Small intestine (tissue), 7 donors: ENCODE measurements around the gene OGFOD1. TPM values are rescaled to one million over a fixed set of nuclear protein-coding genes. Genes with fewer than 3 reads are reported as not detected.
"Not testable (repeated sequence)": the region's sequence is repeated elsewhere in the genome, so short reads cannot be mapped to it uniquely, and the experiment has no call there.

Source experiments
- DNase-seq, 2 donors: peaks; one replicate each; pipeline versions ENCODE4 v3.0.0 to v3.0.0-alpha.2; 2013
- FAIRE-seq: peaks from 2 replicates; lab custom pipeline; 2012; peaks lifted over from hg19 to GRCh38; lab: Jason Lieb, UNC
- H3K27ac ChIP-seq, 3 donors: one replicate each; pipeline ENCODE4 v1.5.1; 2013; ENCODE audit warnings: low read length in 2 of 3, mild to moderate bottlenecking in 2 of 3, control low read depth in 1 of 3, inconsistent platforms in 1 of 3, low read depth in 1 of 3, moderate library complexity in 1 of 3
- H3K27me3 ChIP-seq, 3 donors: one replicate each; pipeline ENCODE4 v1.6.1; 2013; ENCODE audit warnings: low read length in 3 of 3, inconsistent platforms in 1 of 3; ENCODE audit not compliant: control insufficient read depth in 3 of 3, insufficient read depth in 3 of 3
- H3K36me3 ChIP-seq, 3 donors: one replicate each; pipeline ENCODE4 v1.6.1; 2013; ENCODE audit warnings: low read length in 3 of 3, inconsistent platforms in 1 of 3, low read depth in 1 of 3, mild to moderate bottlenecking in 1 of 3, moderate library complexity in 1 of 3; ENCODE audit not compliant: control insufficient read depth in 3 of 3, insufficient read depth in 2 of 3
- H3K4me1 ChIP-seq, 3 donors: one replicate each; pipeline ENCODE4 v1.6.1; 2013; ENCODE audit warnings: low read length in 2 of 3, inconsistent platforms in 1 of 3, low read depth in 1 of 3, mild to moderate bottlenecking in 1 of 3, moderate library complexity in 1 of 3; ENCODE audit not compliant: control insufficient read depth in 3 of 3, insufficient read depth in 2 of 3
- H3K4me3 ChIP-seq, 3 donors: one replicate each; pipeline ENCODE4 v1.5.1; 2013; ENCODE audit warnings: low read length in 3 of 3, control low read depth in 1 of 3, inconsistent platforms in 1 of 3, low read depth in 1 of 3, mild to moderate bottlenecking in 1 of 3, moderate library complexity in 1 of 3
- H3K9me3 ChIP-seq, 2 donors: one replicate each; pipeline ENCODE4 v1.6.1; 2013; ENCODE audit warnings: low read depth in 1 of 2, low read length in 1 of 2; ENCODE audit not compliant: control insufficient read depth in 2 of 2, insufficient read depth in 1 of 2
- WGBS, 3 donors: extraction: QIAGEN DNeasy Blood & Tissue Kit; methylation state at CpG; one replicate each; pipeline ENCODE4 v1.1.7; 2013; 5-methylcytosine and 5-hydroxymethylcytosine counted together
- polyA plus RNA-seq, 4 donors: library from polyadenylated mRNA; stranded (reverse) in 3 of 4; unstranded in 1 of 4; fragments of 200-250 nt in 3 of 4; fragments of 120-200 nt in 1 of 4; gene quantifications; one replicate each; pipeline versions ENCODE4 v1.2.1 to v1.2.3, GENCODE V29; 2013
- donor health status: healthy with polysubstance abuse.
- donor health status: control.
- donor health status: control.
- donor health status: Bipolar disorder and iron deficiency.
- donor health status: healthy.

The OGFOD1 gene
- polyA plus RNA-seq, 4 donors = 5.9 to 30.2 (median 12.0) TPM

DNA sequence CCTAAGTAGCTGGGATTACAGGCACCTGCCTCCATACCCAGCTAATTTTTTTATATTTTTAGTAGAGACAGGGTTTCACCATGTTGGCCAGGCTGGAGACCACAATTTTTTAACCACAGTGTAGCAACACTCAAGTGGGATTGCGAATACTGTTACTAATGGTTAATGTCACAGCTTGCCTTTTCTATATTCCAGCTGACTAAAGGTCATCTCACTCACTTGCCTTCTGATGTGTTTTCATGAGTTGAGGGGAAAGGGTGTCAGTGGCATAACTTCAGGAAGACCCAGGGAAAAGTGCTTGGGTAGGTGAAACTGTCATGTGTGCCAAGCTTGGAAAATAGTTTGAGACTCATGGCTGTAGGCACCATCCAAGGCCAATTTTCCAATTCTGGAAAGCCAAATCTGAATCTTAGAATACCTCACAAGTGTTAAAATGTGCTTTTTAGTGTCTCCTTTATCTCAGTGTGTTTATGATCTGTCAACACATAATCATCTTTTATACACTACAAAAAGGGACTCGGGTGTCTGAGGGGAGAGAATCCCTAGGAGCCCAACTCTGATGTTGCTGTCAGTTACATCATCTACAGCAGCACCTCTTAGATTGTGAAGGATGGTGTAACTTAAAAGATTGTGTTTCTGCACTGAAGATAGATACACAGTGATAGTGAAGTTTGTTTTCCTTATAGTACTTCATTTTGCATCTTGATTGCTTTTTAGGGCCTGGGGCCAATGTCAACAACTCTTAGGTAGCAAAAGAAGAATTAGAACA, 27.1 kb downstream of the OGFOD1 start:
- no peak for FAIRE-seq
- Histone ChIP-seq H3K4me3 (no peak overlapping the region), H3K27ac (no peak overlapping the region), H3K36me3 (peaks cover 16 to 26% (median 20%) of the 10 kb centered on the region in 3 donors), H3K4me1 (no peaks in the 10 kb centered on the region), H3K9me3 (no peaks in the 10 kb centered on the region), H3K27me3 (no peaks in the 10 kb centered on the region)
- WGBS, 3 donors = 69 to 79% (median 72%) methylated on average over 2 of the region's 2 CpGs
- DNase-seq = no peak

DNA sequence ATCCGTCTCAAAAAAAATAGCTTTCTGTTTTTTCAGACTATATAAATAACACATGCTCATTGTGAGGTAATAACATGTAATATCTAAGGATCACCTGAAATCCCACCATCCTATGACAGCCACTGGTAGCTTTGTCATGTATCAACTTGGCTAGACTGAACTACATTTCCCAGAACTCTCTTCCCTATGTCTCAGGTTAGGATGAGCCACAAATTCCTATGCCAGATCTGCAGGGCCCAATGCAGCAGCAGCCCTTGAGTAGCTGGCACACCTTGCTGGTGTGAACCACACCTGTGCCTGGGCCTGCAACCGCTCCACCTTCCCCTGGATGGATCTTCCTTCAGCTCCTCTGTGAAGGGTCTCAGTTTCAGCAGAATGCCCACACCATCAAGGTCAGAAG, 28.1 kb downstream of the OGFOD1 start:
- H3K4me3 ChIP-seq = no peak overlapping the region
- DNase-seq (no peak), FAIRE-seq (no peak)
- 93 to 100% (median 97%) methylated on average over 2 of the region's 2 CpGs for WGBS, 3 donors
- H3K27me3 ChIP-seq = no peaks in the 10 kb centered on the region
- H3K27ac ChIP-seq = no peak overlapping the region
- H3K36me3 ChIP-seq = peaks cover 11 to 22% (median 18%) of the 10 kb centered on the region in 3 donors
- no peaks in the 10 kb centered on the region for H3K4me1 ChIP-seq
- H3K9me3 ChIP-seq = no peaks in the 10 kb centered on the region

DNA sequence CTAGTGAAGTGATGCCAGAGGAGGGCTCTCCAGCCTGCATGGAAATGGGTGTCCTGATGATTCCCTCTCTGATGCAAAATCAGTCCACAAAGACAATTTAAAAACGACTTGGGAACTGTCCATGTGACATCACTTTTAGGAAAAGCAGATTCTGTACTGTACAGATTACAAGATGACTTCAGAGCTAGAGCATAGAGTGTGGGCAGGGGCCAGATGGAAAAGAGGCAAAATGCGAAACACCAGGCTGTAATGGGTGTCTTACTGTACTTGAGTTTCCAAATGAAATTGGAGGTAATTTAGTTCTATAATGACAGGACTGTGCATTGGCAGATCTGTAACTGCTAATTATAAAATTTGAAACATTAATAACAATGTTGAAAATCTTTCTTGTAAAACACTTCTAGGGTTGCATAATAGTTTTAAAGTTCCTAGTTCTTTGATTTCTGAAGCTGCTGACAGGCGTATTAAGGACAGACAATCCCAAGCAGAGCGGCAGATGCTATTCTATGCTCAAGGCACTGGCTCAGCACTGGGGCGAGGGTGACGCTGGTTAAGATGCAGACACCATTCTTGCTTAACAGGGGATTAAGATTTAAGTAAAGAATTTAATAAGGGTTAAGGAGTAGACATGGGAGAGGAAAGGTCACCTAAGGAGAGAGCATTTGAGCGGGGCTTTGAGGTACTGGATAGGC, 29.6 kb downstream of the OGFOD1 start:
- peaks cover 4 to 22% (median 11%) of the 10 kb centered on the region in 3 donors for H3K36me3 ChIP-seq
- DNase-seq (no peak), FAIRE-seq (no peak)
- H3K4me1 ChIP-seq = no peaks in the 10 kb centered on the region
- H3K4me3 ChIP-seq = no peak overlapping the region
- H3K9me3 ChIP-seq = no peaks in the 10 kb centered on the region
- no peak overlapping the region for H3K27ac ChIP-seq
- H3K27me3 ChIP-seq = no peaks in the 10 kb centered on the region
- 89 to 91% (median 90%) methylated on average over 7 of the region's 7 CpGs for WGBS, 3 donors

- 97 to 98% (median 97%) methylated on average over 2 of the region's 2 CpGs for WGBS, 3 donors
- H3K4me3 ChIP-seq = no peak overlapping the region
- DNase-seq (no peak), FAIRE-seq (no peak)
- H3K27ac ChIP-seq = no peak overlapping the region
- no peaks in the 10 kb centered on the region for H3K27me3 ChIP-seq
- H3K4me1 ChIP-seq = no peaks in the 10 kb centered on the region
- peaks cover 0 to 22% (median 7%) of the 10 kb centered on the region in 3 donors for H3K36me3 ChIP-seq
- H3K9me3 ChIP-seq = no peaks in the 10 kb centered on the region
Measured at GRCh38 chr16:56481468-56482122, 30.2 kb downstream of the OGFOD1 start.

GRCh38 chr16:56482683-56483236, 31.4 kb downstream of the OGFOD1 start:
- no peak for DNase-seq
- no peaks in the 10 kb centered on the region for H3K27me3 ChIP-seq
- H3K36me3 ChIP-seq = peaks cover 0 to 22% (median 3%) of the 10 kb centered on the region in 3 donors
- no peaks in the 10 kb centered on the region for H3K9me3 ChIP-seq
- H3K4me3 ChIP-seq = no peak overlapping the region
- no peaks in the 10 kb centered on the region for H3K4me1 ChIP-seq
- 89 to 91% (median 91%) methylated on average over 5 of the region's 5 CpGs for WGBS, 3 donors
- no peak for FAIRE-seq
- H3K27ac ChIP-seq = no peak overlapping the region

DNA sequence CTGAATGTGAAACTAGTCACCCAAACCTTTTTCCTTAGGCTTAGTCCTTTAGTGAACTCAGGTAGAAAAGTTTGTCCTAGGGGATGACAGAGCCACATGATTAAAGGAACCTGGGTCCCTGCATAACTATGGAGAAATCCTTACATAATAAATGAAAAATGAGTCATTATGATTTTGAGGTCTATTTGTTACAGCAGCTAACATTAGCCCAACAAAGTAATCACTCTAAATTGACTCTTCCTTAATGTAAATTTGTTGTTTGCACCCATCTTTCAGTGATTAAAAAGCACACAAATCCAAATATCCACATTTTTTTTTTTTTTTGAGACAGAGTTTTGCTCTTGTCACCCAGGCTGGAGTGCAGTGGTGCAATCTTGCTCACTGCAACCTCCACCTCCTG, 32.0 kb downstream of the OGFOD1 start:
- Histone ChIP-seq H3K27ac (no peak overlapping the region), H3K27me3 (no peaks in the 10 kb centered on the region), H3K4me3 (no peak overlapping the region), H3K4me1 (no peaks in the 10 kb centered on the region), H3K9me3 (no peaks in the 10 kb centered on the region), H3K36me3 (peaks cover 0 to 20% (median 3%) of the 10 kb centered on the region in 3 donors)
- no peak for FAIRE-seq
- no peak for DNase-seq

- no peak for FAIRE-seq
- Histone ChIP-seq H3K9me3 (no peaks in the 10 kb centered on the region), H3K36me3 (peaks cover 0 to 6% (median 3%) of the 10 kb centered on the region in 3 donors), H3K27me3 (no peaks in the 10 kb centered on the region), H3K27ac (no peak overlapping the region), H3K4me3 (no peak overlapping the region), H3K4me1 (no peaks in the 10 kb centered on the region)
- WGBS, 3 donors = 68 to 92% (median 87%) methylated on average over 5 of the region's 5 CpGs
- no peak for DNase-seq
Measured at GRCh38 chr16:56488035-56488434, 36.7 kb downstream of the OGFOD1 start.

DNA sequence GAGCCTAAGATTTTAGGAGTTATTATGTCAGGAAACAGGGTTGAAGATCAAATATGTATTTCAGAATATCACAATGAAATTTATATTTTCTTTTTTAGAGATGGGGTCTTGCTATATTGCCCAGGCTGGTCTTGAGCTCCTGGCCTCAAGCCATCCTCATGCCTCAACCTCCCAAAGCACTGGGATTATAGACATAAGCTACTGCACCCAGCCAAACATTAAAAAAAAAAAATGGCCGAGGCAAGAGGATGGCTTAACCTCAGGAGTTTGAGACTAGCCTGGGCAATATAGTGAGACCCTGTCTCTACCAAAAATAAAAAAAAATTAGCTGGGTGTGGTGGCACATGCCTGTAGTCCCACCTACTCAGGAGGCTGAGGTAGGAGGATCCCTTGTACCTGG, 37.5 kb downstream of the OGFOD1 start:
- WGBS, 3 donors = 91 to 100% (median 95%) methylated on average over 1 of the region's 1 CpG
- FAIRE-seq, H3K27ac ChIP-seq, H3K36me3 ChIP-seq, H3K9me3 ChIP-seq, DNase-seq, H3K4me1 ChIP-seq, H3K4me3 ChIP-seq, H3K27me3 ChIP-seq: not testable (repeated sequence)
